OCI-LY3 (cell line): ENCODE measurements around the gene TMEM185A.

Experiments used
- CTCF ChIP-seq: fragments of 200-600, 300-600 bp; sonication (generic); IDR thresholded peaks from 2 replicates; pipeline ENCODE4 v1.5.1; 2014; ENCODE audit warnings: antibody characterized with exemption, low read length, low read depth
- EZH2phosphoT487 ChIP-seq: fragments of 200-600 bp; shearing (Covaris generic); IDR thresholded peaks from 2 replicates; pipeline ENCODE4 v1.6.1; 2018; ENCODE audit warnings: antibody characterized with exemption, mixed run types, low read depth

- TF ChIP-seq CTCF (no peak), EZH2phosphoT487 (no peak)
Observed at GRCh38 chrX:149630681-149631233, 835 bp downstream of the TMEM185A start.
